ENCODE data around the gene CDK5RAP3. TPM values are rescaled to one million over a fixed set of nuclear protein-coding genes. Genes with fewer than 3 reads are reported as not detected.

The CDK5RAP3 gene
- total RNA-seq, 1 donor from 2014 or later = 148 TPM

DNA sequence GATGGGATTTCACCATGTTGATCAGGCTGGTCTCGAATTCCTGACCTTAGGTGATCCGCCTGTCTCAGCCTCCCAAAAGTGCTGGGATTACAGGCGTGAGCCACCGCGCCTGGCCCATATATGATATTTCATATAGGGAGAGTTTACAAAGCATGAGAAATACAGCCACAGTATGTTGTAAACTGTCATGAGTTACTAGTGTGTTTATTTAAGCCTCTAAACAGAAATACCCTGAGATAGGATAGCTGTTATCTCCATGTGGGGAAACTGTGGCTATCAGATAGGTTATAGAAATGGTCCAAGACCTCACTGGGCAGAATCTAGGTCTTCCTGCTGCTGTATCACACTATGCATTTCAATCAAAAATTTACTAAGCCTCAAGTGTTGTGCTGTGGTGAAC lies 2.1 kb upstream of the CDK5RAP3 start:
- Mint-ChIP-seq H3K27ac (ENCODE audit: unreplicated experiment) (no peak overlapping the region), H3K4me1 (ENCODE audit: unreplicated experiment) (peaks cover 28% of the 10 kb centered on the region), H3K9me3 (ENCODE audit: unreplicated experiment) (no peaks in the 10 kb centered on the region), H3K27me3 (ENCODE audit: unreplicated experiment) (no peaks in the 10 kb centered on the region), H3K36me3 (ENCODE audit: unreplicated experiment) (no peaks in the 10 kb centered on the region), H3K4me3 (ENCODE audit: unreplicated experiment) (no peak overlapping the region)
- no peak for TF ChIP-seq CTCF (IDR thresholded peaks at IDR 0.05)
- DNase-seq (ENCODE audit: extremely low spot score, unreplicated experiment) = no peak

DNA sequence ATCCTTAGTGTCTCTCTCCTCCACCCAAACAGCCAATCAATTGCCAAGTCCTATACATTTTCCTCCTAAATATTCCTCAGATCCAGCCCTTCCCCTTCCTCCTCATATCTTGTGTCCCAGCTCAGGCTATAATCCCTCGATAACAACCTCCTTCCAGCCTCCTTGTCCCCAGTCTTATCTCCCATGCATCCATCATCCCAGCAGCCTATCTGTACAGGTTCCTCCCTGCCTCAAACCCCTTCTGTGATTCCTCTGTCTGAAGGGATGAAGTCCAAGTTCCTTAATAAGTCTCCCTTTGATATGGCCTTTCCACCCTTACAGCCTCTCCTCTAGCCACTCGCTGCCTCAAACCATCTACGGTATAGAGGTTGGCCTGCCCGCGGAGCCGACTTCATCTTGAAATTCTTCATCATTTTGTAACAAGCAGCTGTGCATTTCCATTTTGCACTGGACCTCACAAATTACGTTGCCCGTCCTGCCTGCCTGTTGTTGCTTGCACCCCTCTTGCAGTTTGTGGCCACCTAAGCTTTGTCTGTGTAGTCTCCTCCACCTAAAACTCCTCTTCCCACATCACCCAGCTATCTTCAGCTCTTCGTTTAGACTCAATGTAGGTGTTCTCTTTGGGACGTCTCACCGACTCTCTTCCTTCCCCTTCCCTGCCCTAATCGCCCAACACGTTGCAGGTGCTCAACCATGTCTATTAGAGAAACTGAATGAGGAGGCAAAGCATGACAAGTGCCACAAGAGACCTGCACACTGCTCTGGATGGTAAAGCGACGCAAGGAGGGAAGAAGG lies 786 bp upstream of the CDK5RAP3 start:
- no peak for TF ChIP-seq CTCF (IDR thresholded peaks at IDR 0.05)
- Mint-ChIP-seq H3K27me3 (ENCODE audit: unreplicated experiment) (no peaks in the 10 kb centered on the region), H3K4me1 (ENCODE audit: unreplicated experiment) (peaks cover 28% of the 10 kb centered on the region), H3K4me3 (ENCODE audit: unreplicated experiment) (peak overlapping the region; percentile 97), H3K36me3 (ENCODE audit: unreplicated experiment) (peaks cover 9% of the 10 kb centered on the region), H3K27ac (ENCODE audit: unreplicated experiment) (no peak overlapping the region), H3K9me3 (ENCODE audit: unreplicated experiment) (no peaks in the 10 kb centered on the region)
- no peak for DNase-seq (ENCODE audit: extremely low spot score, unreplicated experiment)

DNA sequence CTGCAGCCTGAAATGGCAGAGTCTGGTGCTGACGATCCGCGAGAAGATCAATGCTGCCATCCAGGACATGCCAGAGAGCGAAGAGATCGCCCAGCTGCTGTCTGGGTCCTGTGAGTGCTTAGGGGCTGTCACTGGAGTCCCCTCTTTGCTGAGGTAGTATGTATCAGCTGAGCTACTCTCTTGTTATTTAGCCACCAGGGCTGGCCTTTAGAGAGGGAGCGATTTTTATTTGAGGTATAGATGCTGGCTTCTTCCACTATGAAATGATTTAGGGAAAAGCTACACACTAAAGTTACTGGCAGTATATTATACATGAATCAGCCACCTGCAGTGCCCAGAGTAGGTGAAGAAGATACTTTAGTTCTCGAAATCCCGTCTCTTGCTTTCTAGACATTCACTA lies 2.6 kb downstream of the CDK5RAP3 start:
- no peaks in the 10 kb centered on the region for H3K9me3 Mint-ChIP-seq (ENCODE audit: unreplicated experiment)
- H3K36me3 Mint-ChIP-seq (ENCODE audit: unreplicated experiment) = peaks cover 24% of the 10 kb centered on the region
- DNase-seq (ENCODE audit: extremely low spot score, unreplicated experiment) = no peak
- peaks cover 18% of the 10 kb centered on the region for H3K4me1 Mint-ChIP-seq (ENCODE audit: unreplicated experiment)
- H3K27ac Mint-ChIP-seq (ENCODE audit: unreplicated experiment) = no peak overlapping the region
- TF ChIP-seq CTCF (IDR thresholded peaks at IDR 0.05) = no peak
- no peak overlapping the region for H3K4me3 Mint-ChIP-seq (ENCODE audit: unreplicated experiment)
- H3K27me3 Mint-ChIP-seq (ENCODE audit: unreplicated experiment) = no peaks in the 10 kb centered on the region

- DNase-seq (ENCODE audit: extremely low spot score, unreplicated experiment) = no peak
- H3K27ac Mint-ChIP-seq (ENCODE audit: unreplicated experiment) = no peak overlapping the region
- H3K27me3 Mint-ChIP-seq (ENCODE audit: unreplicated experiment) = no peaks in the 10 kb centered on the region
- no peaks in the 10 kb centered on the region for H3K9me3 Mint-ChIP-seq (ENCODE audit: unreplicated experiment)
- TF ChIP-seq CTCF (IDR thresholded peaks at IDR 0.05) = no peak
- H3K36me3 Mint-ChIP-seq (ENCODE audit: unreplicated experiment) = peaks cover 37% of the 10 kb centered on the region
- no peak overlapping the region for H3K4me3 Mint-ChIP-seq (ENCODE audit: unreplicated experiment)
- peaks cover 11% of the 10 kb centered on the region for H3K4me1 Mint-ChIP-seq (ENCODE audit: unreplicated experiment)
Measured at GRCh38 chr17:47975189-47975822, 4.4 kb downstream of the CDK5RAP3 start.

DNA sequence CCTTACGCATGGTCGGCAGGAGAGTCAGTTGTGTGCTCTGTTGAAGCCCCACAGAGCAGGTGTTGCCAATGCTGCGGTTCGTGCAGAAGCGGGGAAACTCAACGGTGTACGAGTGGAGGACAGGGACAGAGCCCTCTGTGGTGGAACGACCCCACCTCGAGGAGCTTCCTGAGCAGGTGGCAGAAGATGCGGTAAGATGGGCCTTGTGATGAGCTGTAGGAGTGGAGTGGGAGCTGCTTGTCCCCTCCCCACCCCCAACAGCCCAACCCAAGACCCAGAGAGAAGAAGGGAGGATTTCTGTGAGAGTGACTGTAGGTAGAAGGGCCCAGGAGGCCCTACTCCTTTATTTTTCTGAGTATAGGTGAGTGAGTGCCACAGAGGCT lies 4.9 kb downstream of the CDK5RAP3 start:
- no peak overlapping the region for H3K27ac Mint-ChIP-seq (ENCODE audit: unreplicated experiment)
- H3K4me3 Mint-ChIP-seq (ENCODE audit: unreplicated experiment) = no peak overlapping the region
- DNase-seq (ENCODE audit: extremely low spot score, unreplicated experiment) = no peak
- no peak for TF ChIP-seq CTCF (IDR thresholded peaks at IDR 0.05)
- H3K4me1 Mint-ChIP-seq (ENCODE audit: unreplicated experiment) = peaks cover 8% of the 10 kb centered on the region
- peaks cover 41% of the 10 kb centered on the region for H3K36me3 Mint-ChIP-seq (ENCODE audit: unreplicated experiment)
- H3K9me3 Mint-ChIP-seq (ENCODE audit: unreplicated experiment) = no peaks in the 10 kb centered on the region
- no peaks in the 10 kb centered on the region for H3K27me3 Mint-ChIP-seq (ENCODE audit: unreplicated experiment)
